ENCODE measurements around the gene ZC3H4.

DNA sequence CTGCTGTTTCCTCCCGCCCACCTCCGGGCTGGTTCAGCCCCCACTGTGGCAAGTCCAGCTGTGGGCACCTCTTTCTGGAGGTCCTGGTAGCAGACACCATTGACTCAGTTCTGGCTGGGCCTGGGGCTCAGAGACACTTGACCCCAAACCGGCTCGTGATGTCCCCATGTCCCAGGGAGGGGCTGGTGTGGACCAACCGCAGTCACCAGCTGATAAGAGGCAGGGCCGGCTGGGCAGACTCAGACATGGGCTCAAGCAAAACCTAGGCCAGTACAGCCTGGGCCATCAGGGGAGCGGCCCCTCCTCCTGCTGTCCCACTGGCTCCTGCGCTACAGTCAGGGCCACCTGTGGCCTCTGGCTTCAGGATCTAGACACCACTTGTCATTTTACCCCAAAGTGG is 45.3 kb downstream of the ZC3H4 start:
- TF ChIP-seq CTCF (IDR thresholded peaks at IDR 0.05): no peak
- no peak for TF ChIP-seq EP300 (IDR thresholded peaks at IDR 0.05)
- no peak for TF ChIP-seq POLR2A (IDR thresholded peaks at IDR 0.05)

Measured in gastroesophageal sphincter (tissue), 3 donors.